DND-41 (cell line): ENCODE data around the gene MS4A14.

Experiments
- ATAC-seq: fragments of 200-7000 bp; cut with Tn5 transposase; 3 replicates; pipeline ENCODE4 v1.9.1; 2021; ENCODE audit warnings: low read depth; ENCODE audit not compliant: insufficient read depth
- DNase-seq: peaks from one replicate; pipeline ENCODE4 v3.0.0-alpha.2; 2020
- H2AFZ ChIP-seq: 2 replicates; pipeline ENCODE4 v1.6.0; 2012; ENCODE audit warnings: low read depth, low read length
- H3K27ac ChIP-seq: 2 replicates; pipeline ENCODE4 v1.5.1; 2012; ENCODE audit warnings: low read length, inconsistent platforms
- H3K27me3 ChIP-seq: fragments of 200-600 bp; sonication (generic); 2 replicates; pipeline ENCODE4 v1.6.0; 2012; ENCODE audit warnings: low read length, mild to moderate bottlenecking, inconsistent platforms; ENCODE audit not compliant: insufficient read depth, poor library complexity
- H3K36me3 ChIP-seq: 2 replicates; pipeline ENCODE4 v1.5.1; 2012; ENCODE audit warnings: low read length, inconsistent platforms; ENCODE audit not compliant: insufficient read depth
- H3K4me1 ChIP-seq: 2 replicates; pipeline ENCODE4 v1.5.1; 2012; ENCODE audit warnings: mild to moderate bottlenecking, low read length; ENCODE audit not compliant: insufficient read depth
- H3K4me2 ChIP-seq: 2 replicates; pipeline ENCODE4 v1.6.0; 2012; ENCODE audit warnings: mild to moderate bottlenecking, moderate library complexity, low read length, inconsistent platforms; ENCODE audit not compliant: insufficient read depth
- H3K4me3 ChIP-seq, 2 experiments: fragments of 200-600 bp in 1 of 2; shearing (Covaris generic) in 1 of 2; 2 replicates each; pipeline ENCODE4 v1.5.1; 2012 to 2016; ENCODE audit warnings: inconsistent platforms in 2 of 2, low read length in 2 of 2, mild to moderate bottlenecking in 2 of 2, low read depth in 1 of 2, moderate library complexity in 1 of 2
- H3K79me2 ChIP-seq: 2 replicates; pipeline ENCODE4 v1.6.0; 2012; ENCODE audit warnings: low read length, inconsistent platforms; ENCODE audit not compliant: insufficient read depth
- H3K9ac ChIP-seq: 2 replicates; pipeline ENCODE4 v1.6.0; 2012; ENCODE audit warnings: low read depth, mild to moderate bottlenecking, inconsistent platforms, low read length, moderate library complexity
- H3K9me3 ChIP-seq: 2 replicates; pipeline ENCODE4 v1.5.1; 2012; ENCODE audit warnings: low read length, moderate library complexity, mild to moderate bottlenecking, inconsistent platforms; ENCODE audit not compliant: insufficient read depth, severe bottlenecking
- H4K20me1 ChIP-seq: 2 replicates; pipeline ENCODE4 v1.6.0; 2012; ENCODE audit warnings: low read length; ENCODE audit not compliant: insufficient read depth
- CTCF ChIP-seq: IDR thresholded peaks from 2 replicates; pipeline ENCODE4 v1.5.1; 2012; ENCODE audit warnings: borderline replicate concordance, low read length, moderate library complexity, mild to moderate bottlenecking; ENCODE audit not compliant: poor library complexity, severe bottlenecking; ENCODE audit errors: extremely low read depth
- EZH2 ChIP-seq: IDR thresholded peaks from 3 replicates; pipeline ENCODE4 v1.6.1; 2012; ENCODE audit warnings: borderline replicate concordance, low read depth, mild to moderate bottlenecking, moderate library complexity, low read length, inconsistent platforms; ENCODE audit not compliant: severe bottlenecking

Gene MS4A14

GRCh38 chr11:60390419-60390818 lies 5.8 kb upstream of the MS4A14 start:
- H3K4me2 ChIP-seq, result no peak overlapping the region
- H3K9ac ChIP-seq, result no peak overlapping the region
- H3K36me3 ChIP-seq, result no peaks in the 10 kb centered on the region
- no peaks in the 10 kb centered on the region for H3K9me3 ChIP-seq
- TF ChIP-seq EZH2 (no peak), CTCF (no peak)
- H3K27me3 ChIP-seq, result no peaks in the 10 kb centered on the region
- H3K79me2 ChIP-seq, result no peaks in the 10 kb centered on the region
- no peaks in the 10 kb centered on the region for H4K20me1 ChIP-seq
- no peak for ATAC-seq
- H3K4me1 ChIP-seq, result no peaks in the 10 kb centered on the region
- H3K27ac ChIP-seq, result no peak overlapping the region
- no peak overlapping the region for H2AFZ ChIP-seq
- H3K4me3 ChIP-seq, result no peak overlapping the region
- no peak for DNase-seq

GRCh38 chr11:60392361-60392760 lies 3.9 kb upstream of the MS4A14 start:
- Histone ChIP-seq H3K36me3 (no peaks in the 10 kb centered on the region), H3K27ac (no peak overlapping the region)

GRCh38 chr11:60393016-60393415 lies 3.2 kb upstream of the MS4A14 start:
- no peak overlapping the region for H3K4me3 ChIP-seq
- H3K36me3 ChIP-seq, result no peaks in the 10 kb centered on the region
- DNase-seq, result no peak
- TF ChIP-seq EZH2, result no peak
- TF ChIP-seq CTCF, result no peak
- H4K20me1 ChIP-seq, result no peaks in the 10 kb centered on the region
- no peaks in the 10 kb centered on the region for H3K27me3 ChIP-seq
- no peak for ATAC-seq
- H3K9ac ChIP-seq, result no peak overlapping the region
- no peak overlapping the region for H3K4me2 ChIP-seq
- no peak overlapping the region for H2AFZ ChIP-seq
- H3K79me2 ChIP-seq, result no peaks in the 10 kb centered on the region
- H3K27ac ChIP-seq, result no peak overlapping the region
- H3K4me1 ChIP-seq, result no peaks in the 10 kb centered on the region
- H3K9me3 ChIP-seq, result no peaks in the 10 kb centered on the region

More at GRCh38 chr11:60392361-60392760, 3.9 kb upstream of the MS4A14 start:
- Histone ChIP-seq H3K9me3 (no peaks in the 10 kb centered on the region), H3K79me2 (no peaks in the 10 kb centered on the region), H2AFZ (no peak overlapping the region), H3K4me3 (no peak overlapping the region), H3K27me3 (no peaks in the 10 kb centered on the region), H4K20me1 (no peaks in the 10 kb centered on the region), H3K9ac (no peak overlapping the region), H3K4me2 (no peak overlapping the region), H3K4me1 (no peaks in the 10 kb centered on the region)
- DNase-seq, result no peak
- TF ChIP-seq CTCF, result no peak
- no peak for TF ChIP-seq EZH2
- no peak for ATAC-seq

GRCh38 chr11:60394666-60395380 lies 1.4 kb upstream of the MS4A14 start:
- Histone ChIP-seq H3K27me3 (no peaks in the 10 kb centered on the region), H4K20me1 (no peaks in the 10 kb centered on the region), H3K4me3 (no peak overlapping the region), H3K9ac (no peak overlapping the region), H3K9me3 (no peaks in the 10 kb centered on the region), H3K4me2 (no peak overlapping the region), H3K79me2 (no peaks in the 10 kb centered on the region), H2AFZ (no peak overlapping the region), H3K4me1 (no peaks in the 10 kb centered on the region), H3K36me3 (no peaks in the 10 kb centered on the region), H3K27ac (no peak overlapping the region)
- no peak for DNase-seq
- no peak for TF ChIP-seq EZH2
- no peak for TF ChIP-seq CTCF
- no peak for ATAC-seq
